Measurements from ENCODE around the gene NR2C2.

NR2C2 gene

DNA sequence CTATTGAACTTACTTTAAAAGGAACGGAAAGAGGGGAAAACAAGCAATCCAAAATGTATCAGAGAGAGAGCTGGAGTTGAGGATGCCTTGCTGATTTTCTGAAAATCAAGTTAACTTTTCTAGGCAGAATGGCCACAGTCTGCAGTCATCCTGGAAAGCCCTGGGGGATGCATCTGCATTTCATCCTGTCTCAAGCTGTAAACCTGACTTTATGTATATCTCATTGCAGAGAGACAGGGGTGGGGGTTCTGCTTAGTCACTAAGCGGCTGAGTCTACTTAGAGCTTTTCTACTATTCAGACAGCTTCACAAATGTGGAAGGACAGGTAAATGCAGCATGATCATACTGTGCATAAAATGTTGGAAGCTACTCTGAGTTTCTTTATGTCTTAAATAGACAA lies 76.3 kb downstream of the NR2C2 start:
- H3K14ac ChIP-seq (ENCODE audit: low read length): no peak overlapping the region
- no peak overlapping the region for H2BK12ac ChIP-seq (ENCODE audit: low read length)
- H3K4me1 ChIP-seq (ENCODE audit: control insufficient read depth in 1 of 2, insufficient read depth in 2 of 2, low read length in 2 of 2): peaks cover 10 to 17% of the 10 kb centered on the region in 2 experiments
- H4K12ac ChIP-seq (ENCODE audit: low read depth, low read length): no peak overlapping the region
- no peak overlapping the region for H3K18ac ChIP-seq (ENCODE audit: low read length)
- no peak overlapping the region for H2AK5ac ChIP-seq (ENCODE audit: low read length)
- peaks cover 20 to 35% of the 10 kb centered on the region in 2 experiments for H3K36me3 ChIP-seq (ENCODE audit: control insufficient read depth in 1 of 2, insufficient read depth in 2 of 2, low read length in 2 of 2)
- H3K9me3 ChIP-seq (ENCODE audit: insufficient read depth, low read depth, low read length): no peaks in the 10 kb centered on the region
- H2BK120ac ChIP-seq (ENCODE audit: insufficient read depth, low read length, poor library complexity): no peak overlapping the region
- H4K91ac ChIP-seq (ENCODE audit: low read depth, low read length): no peak overlapping the region
- H3K79me2 ChIP-seq (ENCODE audit: control insufficient read depth, insufficient read depth, low read length, poor library complexity): no peaks in the 10 kb centered on the region
- no peak for DNase-seq
- H3K79me1 ChIP-seq (ENCODE audit: low read length): no peaks in the 10 kb centered on the region
- WGBS (ENCODE audit: extremely low coverage, insufficient coverage, insufficient read length): no CpG with 5 or more reads among the region's 2 CpGs
- no peak overlapping the region for H2AFZ ChIP-seq (ENCODE audit: insufficient read depth, low read length, poor library complexity)
- H3K4me3 ChIP-seq (ENCODE audit: low read depth, low read length): no peak overlapping the region
- H3K27me3 ChIP-seq (ENCODE audit: insufficient read depth, low read length): no peaks in the 10 kb centered on the region
- no peak overlapping the region for H4K8ac ChIP-seq (ENCODE audit: low read depth, low read length)
- H3K9ac ChIP-seq (ENCODE audit: low read length): no peak overlapping the region
- H3K4ac ChIP-seq (ENCODE audit: low read depth, low read length): no peak overlapping the region
- H3K27ac ChIP-seq (ENCODE audit: low read depth, low read length): peak overlapping the region; percentile 55
- H3K4me2 ChIP-seq (ENCODE audit: low read length): no peak overlapping the region
- no peak overlapping the region for H3K23ac ChIP-seq (ENCODE audit: low read length)
- H2BK5ac ChIP-seq (ENCODE audit: low read depth, low read length, poor library complexity): no peak overlapping the region

GRCh38 chr3:15029625-15030024 lies 82.2 kb downstream of the NR2C2 start:
- Histone ChIP-seq H3K36me3 (ENCODE audit: control insufficient read depth in 1 of 2, insufficient read depth in 2 of 2, low read length in 2 of 2) (peaks cover 40 to 54% of the 10 kb centered on the region in 2 experiments), H3K4ac (ENCODE audit: low read depth, low read length) (no peak overlapping the region), H3K79me2 (ENCODE audit: control insufficient read depth, insufficient read depth, low read length, poor library complexity) (no peaks in the 10 kb centered on the region), H3K27ac (ENCODE audit: low read depth, low read length) (no peak overlapping the region), H2BK120ac (ENCODE audit: insufficient read depth, low read length, poor library complexity) (no peak overlapping the region), H3K4me1 (ENCODE audit: control insufficient read depth in 1 of 2, insufficient read depth in 2 of 2, low read length in 2 of 2) (peaks cover 2 to 5% of the 10 kb centered on the region in 2 experiments), H2BK12ac (ENCODE audit: low read length) (no peak overlapping the region), H3K4me3 (ENCODE audit: low read depth, low read length) (no peak overlapping the region), H3K9ac (ENCODE audit: low read length) (no peak overlapping the region), H4K12ac (ENCODE audit: low read depth, low read length) (no peak overlapping the region), H4K8ac (ENCODE audit: low read depth, low read length) (no peak overlapping the region), H2AK5ac (ENCODE audit: low read length) (no peak overlapping the region), H3K27me3 (ENCODE audit: insufficient read depth, low read length) (no peaks in the 10 kb centered on the region), H3K23ac (ENCODE audit: low read length) (no peak overlapping the region), H4K91ac (ENCODE audit: low read depth, low read length) (no peak overlapping the region), H3K14ac (ENCODE audit: low read length) (no peak overlapping the region), H3K4me2 (ENCODE audit: low read length) (no peak overlapping the region), H2BK5ac (ENCODE audit: low read depth, low read length, poor library complexity) (no peak overlapping the region), H2AFZ (ENCODE audit: insufficient read depth, low read length, poor library complexity) (no peak overlapping the region), H3K18ac (ENCODE audit: low read length) (no peak overlapping the region), H3K9me3 (ENCODE audit: insufficient read depth, low read depth, low read length) (no peaks in the 10 kb centered on the region), H3K79me1 (ENCODE audit: low read length) (no peaks in the 10 kb centered on the region)
- no peak for DNase-seq

- Histone ChIP-seq H3K9me3 (ENCODE audit: insufficient read depth, low read depth, low read length) (no peaks in the 10 kb centered on the region), H3K9ac (ENCODE audit: low read length) (no peak overlapping the region), H3K4me1 (ENCODE audit: control insufficient read depth in 1 of 2, insufficient read depth in 2 of 2, low read length in 2 of 2) (no peaks in the 10 kb centered on the region), H3K4me3 (ENCODE audit: low read depth, low read length) (no peak overlapping the region), H2BK5ac (ENCODE audit: low read depth, low read length, poor library complexity) (no peak overlapping the region), H3K27ac (ENCODE audit: low read depth, low read length) (no peak overlapping the region), H3K79me1 (ENCODE audit: low read length) (no peaks in the 10 kb centered on the region), H3K27me3 (ENCODE audit: insufficient read depth, low read length) (no peaks in the 10 kb centered on the region), H3K79me2 (ENCODE audit: control insufficient read depth, insufficient read depth, low read length, poor library complexity) (no peaks in the 10 kb centered on the region), H3K4me2 (ENCODE audit: low read length) (no peak overlapping the region), H4K8ac (ENCODE audit: low read depth, low read length) (no peak overlapping the region), H3K23ac (ENCODE audit: low read length) (no peak overlapping the region), H4K12ac (ENCODE audit: low read depth, low read length) (no peak overlapping the region), H3K18ac (ENCODE audit: low read length) (no peak overlapping the region), H4K91ac (ENCODE audit: low read depth, low read length) (no peak overlapping the region), H2AK5ac (ENCODE audit: low read length) (no peak overlapping the region), H3K36me3 (ENCODE audit: control insufficient read depth in 1 of 2, insufficient read depth in 2 of 2, low read length in 2 of 2) (peaks cover 42 to 60% of the 10 kb centered on the region in 2 experiments), H2AFZ (ENCODE audit: insufficient read depth, low read length, poor library complexity) (no peak overlapping the region), H2BK120ac (ENCODE audit: insufficient read depth, low read length, poor library complexity) (no peak overlapping the region), H3K4ac (ENCODE audit: low read depth, low read length) (no peak overlapping the region), H2BK12ac (ENCODE audit: low read length) (no peak overlapping the region), H3K14ac (ENCODE audit: low read length) (no peak overlapping the region)
- no CpG with 5 or more reads among the region's 2 CpGs for WGBS (ENCODE audit: extremely low coverage, insufficient coverage, insufficient read length)
- DNase-seq: no peak
Observed at GRCh38 chr3:15032650-15033049, 85.3 kb downstream of the NR2C2 start.

- Histone ChIP-seq H3K79me2 (ENCODE audit: control insufficient read depth, insufficient read depth, low read length, poor library complexity) (no peaks in the 10 kb centered on the region), H2AK5ac (ENCODE audit: low read length) (no peak overlapping the region), H3K23ac (ENCODE audit: low read length) (no peak overlapping the region), H2AFZ (ENCODE audit: insufficient read depth, low read length, poor library complexity) (no peak overlapping the region), H3K9ac (ENCODE audit: low read length) (no peak overlapping the region), H3K4me1 (ENCODE audit: control insufficient read depth in 1 of 2, insufficient read depth in 2 of 2, low read length in 2 of 2) (no peaks in the 10 kb centered on the region), H3K9me3 (ENCODE audit: insufficient read depth, low read depth, low read length) (no peaks in the 10 kb centered on the region), H3K4me3 (ENCODE audit: low read depth, low read length) (no peak overlapping the region), H3K4ac (ENCODE audit: low read depth, low read length) (no peak overlapping the region), H3K27ac (ENCODE audit: low read depth, low read length) (no peak overlapping the region), H3K27me3 (ENCODE audit: insufficient read depth, low read length) (no peaks in the 10 kb centered on the region), H4K91ac (ENCODE audit: low read depth, low read length) (no peak overlapping the region), H3K14ac (ENCODE audit: low read length) (no peak overlapping the region), H3K36me3 (ENCODE audit: control insufficient read depth in 1 of 2, insufficient read depth in 2 of 2, low read length in 2 of 2) (peaks cover 42 to 63% of the 10 kb centered on the region in 2 experiments), H3K18ac (ENCODE audit: low read length) (no peak overlapping the region), H3K4me2 (ENCODE audit: low read length) (no peak overlapping the region), H2BK120ac (ENCODE audit: insufficient read depth, low read length, poor library complexity) (no peak overlapping the region), H3K79me1 (ENCODE audit: low read length) (no peaks in the 10 kb centered on the region), H4K12ac (ENCODE audit: low read depth, low read length) (no peak overlapping the region), H4K8ac (ENCODE audit: low read depth, low read length) (no peak overlapping the region), H2BK5ac (ENCODE audit: low read depth, low read length, poor library complexity) (no peak overlapping the region), H2BK12ac (ENCODE audit: low read length) (no peak overlapping the region)
- no CpG with 5 or more reads among the region's 3 CpGs for WGBS (ENCODE audit: extremely low coverage, insufficient coverage, insufficient read length)
- DNase-seq: no peak
Observed at GRCh38 chr3:15033103-15033502, 85.7 kb downstream of the NR2C2 start.

Data from trophoblast cell (in vitro differentiated cells and primary cell).